Thymus (tissue), 11 donors: ENCODE results near the gene PAAF1. TPM values are rescaled to one million over a fixed set of nuclear protein-coding genes. Genes with fewer than 3 reads are reported as not detected.

Experiments used
- DNase-seq, 9 donors: peaks; one replicate each; pipeline ENCODE4 v3.0.0-alpha.2; 2013; ENCODE audit warnings: low spot score in 9 of 9, low read depth in 6 of 9, missing footprints in 1 of 9
- H3K27ac ChIP-seq, 2 donors: one replicate each; pipeline ENCODE4 v1.5.1; 2013; ENCODE audit warnings: control low read depth in 1 of 2, low read depth in 1 of 2, low read length in 1 of 2, mild to moderate bottlenecking in 1 of 2, moderate library complexity in 1 of 2
- H3K27me3 ChIP-seq, 2 donors: one replicate each; pipeline ENCODE4 v1.5.1; 2013; ENCODE audit warnings: low read length in 1 of 2; ENCODE audit not compliant: control insufficient read depth in 2 of 2, insufficient read depth in 1 of 2
- H3K36me3 ChIP-seq, 2 donors: one replicate each; pipeline ENCODE4 v1.5.1; 2013; ENCODE audit warnings: low read length in 1 of 2, mild to moderate bottlenecking in 1 of 2, moderate library complexity in 1 of 2; ENCODE audit not compliant: control insufficient read depth in 2 of 2, insufficient read depth in 2 of 2
- H3K4me1 ChIP-seq, 2 donors: one replicate each; pipeline ENCODE4 v1.5.1; 2013; ENCODE audit warnings: low read length in 2 of 2; ENCODE audit not compliant: control insufficient read depth in 2 of 2, insufficient read depth in 2 of 2
- H3K4me3 ChIP-seq, 2 donors: one replicate each; pipeline ENCODE4 v1.5.1; 2013; ENCODE audit warnings: low read length in 2 of 2, control low read depth in 1 of 2, mild to moderate bottlenecking in 1 of 2
- H3K9me3 ChIP-seq, 2 donors: one replicate each; pipeline ENCODE4 v1.5.1; 2013; ENCODE audit warnings: low read length in 1 of 2, mild to moderate bottlenecking in 1 of 2; ENCODE audit not compliant: control insufficient read depth in 2 of 2, insufficient read depth in 1 of 2
- WGBS: extraction: QIAGEN DNeasy Blood & Tissue Kit; methylation state at CpG from one replicate; pipeline ENCODE4 v1.1.7; 2013; 5-methylcytosine and 5-hydroxymethylcytosine counted together
- polyA plus RNA-seq: library from polyadenylated mRNA; stranded (reverse); fragments of 200-250 nt; gene quantifications from one replicate; pipeline ENCODE4 v1.2.3, GENCODE V29; 2013
- total RNA-seq: library from RNA; stranded (reverse); fragments of 120-200 nt; gene quantifications from one replicate; pipeline ENCODE4 v1.2.4, GENCODE V29; 2013
- donor health status: healthy.

PAAF1 gene
- total and polyA plus RNA-seq, 2 donors: 9.5 to 24.7 TPM

DNA sequence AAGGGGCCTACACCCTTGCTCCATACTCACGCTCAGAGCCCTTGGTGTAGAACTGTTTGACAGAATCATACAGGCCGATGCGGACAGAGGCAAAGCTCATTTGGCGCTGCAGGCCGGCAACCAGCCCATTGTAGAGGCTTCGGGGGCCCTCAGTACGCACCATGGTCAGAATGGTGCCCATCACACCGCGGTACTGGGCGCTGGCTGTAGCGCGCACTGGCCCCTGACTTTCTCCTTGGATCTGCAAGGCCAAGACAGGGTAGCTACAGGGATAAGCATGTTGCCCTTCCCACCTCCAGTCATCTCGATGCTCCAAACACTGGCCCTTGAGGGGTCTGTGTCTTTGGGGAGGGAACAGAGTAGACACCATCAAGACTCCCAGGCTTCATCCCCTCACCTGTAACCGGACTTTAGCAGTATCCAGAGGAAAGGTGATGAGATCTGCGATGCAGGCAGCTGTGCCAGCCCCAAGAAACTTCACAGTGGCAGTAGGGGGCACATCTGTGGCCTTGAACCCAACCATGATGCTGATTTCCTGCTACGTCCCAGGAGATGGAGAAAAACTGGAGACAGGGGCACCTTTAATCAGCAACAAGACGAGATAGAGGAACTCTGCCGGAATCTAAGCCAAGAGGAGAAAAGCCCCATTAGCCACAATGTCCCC lies 101.2 kb downstream of the PAAF1 start:
- Histone ChIP-seq H3K27me3 (no peaks in the 10 kb centered on the region), H3K36me3 (peaks cover 66 to 77% of the 10 kb centered on the region in 2 donors), H3K9me3 (peaks cover 1 to 3% of the 10 kb centered on the region in 2 donors), H3K27ac (peak overlapping the region; percentile 47 to 96), H3K4me1 (peaks cover 59 to 81% of the 10 kb centered on the region in 2 donors), H3K4me3 (no peak overlapping the region)
- no peak for DNase-seq
- WGBS: 98% methylated on average over 18 of the region's 18 CpGs

- no peaks in the 10 kb centered on the region for H3K27me3 ChIP-seq
- H3K9me3 ChIP-seq: peaks cover 1 to 3% of the 10 kb centered on the region in 2 donors
- peaks cover 65 to 73% of the 10 kb centered on the region in 2 donors for H3K36me3 ChIP-seq
- H3K4me3 ChIP-seq: peak overlapping the region; percentile 21 to 96
- 97% methylated on average over 3 of the region's 3 CpGs for WGBS
- no peak for DNase-seq
- H3K4me1 ChIP-seq: peaks cover 53 to 78% of the 10 kb centered on the region in 2 donors
- peak overlapping the region; percentile 91 to 96 for H3K27ac ChIP-seq
Measured at GRCh38 chr11:73978576-73979086, 101.8 kb downstream of the PAAF1 start.

DNA sequence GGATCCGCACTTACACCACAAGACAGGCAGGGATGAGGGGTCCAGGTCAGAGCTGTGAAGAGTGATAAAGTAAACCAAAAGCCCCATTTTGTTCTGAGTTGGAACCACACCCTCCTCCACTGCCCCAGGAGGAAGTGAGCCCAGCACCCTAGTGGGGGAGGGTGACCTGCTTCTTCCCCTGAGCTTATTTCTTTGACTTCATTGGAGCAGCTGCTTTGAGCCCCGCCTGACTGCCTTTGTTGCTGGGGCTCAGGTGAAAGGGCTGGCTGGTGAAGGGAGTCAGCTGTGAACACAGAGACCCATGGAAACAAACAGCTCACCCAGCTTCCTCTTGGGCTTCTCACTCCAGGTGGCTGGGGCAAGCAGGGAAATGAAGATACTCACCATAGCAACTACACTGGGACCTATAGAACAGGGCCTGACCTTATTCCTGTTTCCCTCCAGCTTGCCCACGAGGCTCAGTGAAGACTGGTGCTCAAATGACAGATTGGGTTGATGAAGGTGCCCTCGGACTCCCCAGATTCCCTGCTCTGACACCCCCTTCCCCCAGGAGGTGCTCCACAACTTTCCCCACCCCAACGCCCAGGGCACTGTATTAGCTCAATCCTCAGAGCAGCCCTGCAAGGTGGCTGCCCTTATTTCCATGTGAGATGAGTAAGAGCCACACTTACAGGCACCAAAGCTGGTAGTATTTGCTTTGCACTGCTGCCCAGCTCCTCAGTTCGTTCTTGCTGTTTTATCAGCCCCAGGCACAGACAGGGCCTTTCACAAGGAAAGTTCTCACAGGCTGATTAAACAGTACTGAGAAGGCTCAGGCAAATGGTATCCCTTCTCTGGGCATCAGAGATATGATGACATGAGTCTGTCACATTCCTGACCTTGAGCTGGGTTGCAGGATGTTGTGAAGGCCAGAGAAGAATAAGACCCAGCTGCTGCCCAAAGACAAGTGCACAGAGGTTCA lies 103.5 kb downstream of the PAAF1 start:
- peaks cover 0 to 1% of the 10 kb centered on the region in 2 donors for H3K9me3 ChIP-seq
- H3K27ac ChIP-seq: peak overlapping the region; percentile 95 to 96
- WGBS: 28% methylated on average over 6 of the region's 6 CpGs
- no peaks in the 10 kb centered on the region for H3K27me3 ChIP-seq
- H3K4me3 ChIP-seq: peak overlapping the region; percentile 65 to 96
- peaks cover 41 to 74% of the 10 kb centered on the region in 2 donors for H3K4me1 ChIP-seq
- peaks cover 50 to 58% of the 10 kb centered on the region in 2 donors for H3K36me3 ChIP-seq
- DNase-seq: peak; percentile 76 to 97 (median 92)

Other genes starting within 250 kb of the PAAF1 start
- 4.7 TPM for gene PLEKHB1, start 230.4 kb upstream of the PAAF1 start, total RNA-seq
- gene PLEKHB1, start 230.4 kb upstream of the PAAF1 start, polyA plus RNA-seq: 6.1 TPM
- 48.9 TPM for gene RAB6A, start 115.9 kb upstream of the PAAF1 start, total RNA-seq
- gene RAB6A, start 115.9 kb upstream of the PAAF1 start, polyA plus RNA-seq: 64.4 TPM
- gene MRPL48, start 89.1 kb upstream of the PAAF1 start, total RNA-seq: 66.6 TPM
- gene MRPL48, start 89.1 kb upstream of the PAAF1 start, polyA plus RNA-seq: 43.7 TPM
- gene COA4, start 153 bp upstream of the PAAF1 start, total RNA-seq: 58.3 TPM
- 60.5 TPM for gene COA4, start 153 bp upstream of the PAAF1 start, polyA plus RNA-seq
- 0.24 TPM for gene DNAJB13, start 74.0 kb downstream of the PAAF1 start, total RNA-seq
- gene DNAJB13, start 74.0 kb downstream of the PAAF1 start, polyA plus RNA-seq: 0.30 TPM
- gene UCP2, start 105.8 kb downstream of the PAAF1 start, total RNA-seq: 31.4 TPM
- gene UCP2, start 105.8 kb downstream of the PAAF1 start, polyA plus RNA-seq: 119 TPM
- gene UCP3, start 132.1 kb downstream of the PAAF1 start, total RNA-seq: 0.90 TPM
- gene UCP3, start 132.1 kb downstream of the PAAF1 start, polyA plus RNA-seq: 2.1 TPM